ENCODE measurements around the gene ZBTB4. TPM values are rescaled to one million over a fixed set of nuclear protein-coding genes. Genes with fewer than 3 reads are reported as not detected.

ZBTB4 gene
- total RNA-seq, 4 donors from 2014 or later = 15.1 to 27.3 (median 24.5) TPM

DNA sequence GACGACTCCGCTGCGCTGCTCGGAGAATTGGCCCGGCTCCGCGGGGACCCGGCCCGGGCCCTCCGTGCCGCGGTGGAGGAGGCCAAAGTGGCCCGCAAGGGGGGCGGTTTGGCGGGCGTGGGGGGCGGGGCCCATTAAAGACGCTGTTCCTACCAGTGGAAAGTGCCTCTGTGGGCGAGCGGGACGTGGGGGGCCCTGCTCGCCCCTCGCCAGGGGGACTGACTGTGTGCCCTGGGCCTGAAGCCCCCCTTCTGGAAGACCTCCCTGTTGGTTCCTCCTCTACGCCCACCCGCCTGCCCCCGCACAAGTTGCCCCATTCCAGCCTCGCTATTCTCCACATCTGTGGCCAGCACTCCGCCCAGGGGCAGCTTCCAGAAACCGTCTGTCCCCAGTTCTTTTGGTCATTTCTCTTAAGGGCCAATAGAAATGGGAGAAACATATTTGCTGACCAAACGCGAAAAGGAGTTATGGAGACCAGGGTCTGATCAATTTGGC lies 42.0 kb downstream of the ZBTB4 start:
- H3K4me1 ChIP-seq = peaks cover 8 to 48% (median 30%) of the 10 kb centered on the region in 4 donors
- no peaks in the 10 kb centered on the region for H3K36me3 ChIP-seq
- no peaks in the 10 kb centered on the region for H3K9me3 ChIP-seq
- DNase-seq = no peak
- TF ChIP-seq POLR2A (IDR thresholded peaks at IDR 0.05) (no peak), CTCF (IDR thresholded peaks at IDR 0.05) (no peak)
- peak overlapping the region in 3 of 4 donors; percentile 78 to 88 (median 80) for H3K27ac ChIP-seq
- H3K27me3 ChIP-seq = peaks cover 0 to 19% of the 10 kb centered on the region in 2 donors
- H3K4me3 ChIP-seq = peak overlapping the region in 3 of 4 donors; percentile 49 to 76 (median 67)

DNA sequence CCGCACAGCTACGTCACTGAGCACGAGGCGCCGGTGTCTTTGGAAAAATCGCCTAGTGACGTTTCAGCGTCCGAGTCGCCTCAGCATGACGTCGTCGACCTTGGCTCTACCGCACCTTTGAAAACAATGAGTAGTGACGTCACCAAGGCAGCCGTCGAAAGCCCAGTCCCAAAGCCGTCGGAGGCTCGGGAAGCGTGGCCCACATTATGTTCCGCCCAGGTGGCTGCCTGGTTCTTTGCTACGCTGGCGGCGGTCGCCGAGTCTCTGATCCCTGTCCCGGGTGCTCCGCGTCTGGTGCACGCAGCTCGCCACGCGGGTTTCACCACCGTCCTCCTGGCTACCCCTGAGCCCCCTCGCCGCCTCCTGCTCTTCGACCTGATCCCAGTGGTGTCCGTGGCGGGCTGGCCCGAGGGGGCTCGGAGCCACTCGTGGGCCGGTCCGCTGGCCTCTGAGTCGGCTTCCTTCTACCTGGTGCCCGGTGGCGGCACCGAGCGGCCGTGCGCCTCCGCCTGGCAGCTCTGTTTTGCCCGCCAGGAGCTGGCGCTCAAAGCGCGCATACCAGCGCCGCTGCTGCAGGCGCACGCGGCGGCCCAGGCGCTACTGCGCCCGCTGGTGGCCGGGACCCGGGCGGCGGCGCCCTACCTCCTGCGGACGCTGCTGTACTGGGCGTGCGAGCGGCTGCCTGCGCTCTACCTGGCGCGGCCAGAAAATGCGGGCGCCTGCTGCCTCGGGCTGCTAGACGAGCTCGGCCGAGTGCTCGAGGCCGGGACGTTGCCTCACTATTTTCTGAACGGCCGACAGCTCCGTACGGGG lies 42.7 kb downstream of the ZBTB4 start:
- TF ChIP-seq POLR2A (IDR thresholded peaks at IDR 0.05) (peak; percentile 32 to 44), CTCF (IDR thresholded peaks at IDR 0.05) (peak; percentile 57 to 99 (median 88))
- Histone ChIP-seq H3K27me3 (peaks cover 0 to 19% of the 10 kb centered on the region in 2 donors), H3K36me3 (no peaks in the 10 kb centered on the region), H3K4me1 (peaks cover 8 to 48% (median 30%) of the 10 kb centered on the region in 4 donors), H3K27ac (peak overlapping the region; percentile 78 to 88 (median 82)), H3K9me3 (no peaks in the 10 kb centered on the region), H3K4me3 (peak overlapping the region; percentile 49 to 76 (median 58))
- peak; percentile 65 to 90 (median 89) for DNase-seq

DNA sequence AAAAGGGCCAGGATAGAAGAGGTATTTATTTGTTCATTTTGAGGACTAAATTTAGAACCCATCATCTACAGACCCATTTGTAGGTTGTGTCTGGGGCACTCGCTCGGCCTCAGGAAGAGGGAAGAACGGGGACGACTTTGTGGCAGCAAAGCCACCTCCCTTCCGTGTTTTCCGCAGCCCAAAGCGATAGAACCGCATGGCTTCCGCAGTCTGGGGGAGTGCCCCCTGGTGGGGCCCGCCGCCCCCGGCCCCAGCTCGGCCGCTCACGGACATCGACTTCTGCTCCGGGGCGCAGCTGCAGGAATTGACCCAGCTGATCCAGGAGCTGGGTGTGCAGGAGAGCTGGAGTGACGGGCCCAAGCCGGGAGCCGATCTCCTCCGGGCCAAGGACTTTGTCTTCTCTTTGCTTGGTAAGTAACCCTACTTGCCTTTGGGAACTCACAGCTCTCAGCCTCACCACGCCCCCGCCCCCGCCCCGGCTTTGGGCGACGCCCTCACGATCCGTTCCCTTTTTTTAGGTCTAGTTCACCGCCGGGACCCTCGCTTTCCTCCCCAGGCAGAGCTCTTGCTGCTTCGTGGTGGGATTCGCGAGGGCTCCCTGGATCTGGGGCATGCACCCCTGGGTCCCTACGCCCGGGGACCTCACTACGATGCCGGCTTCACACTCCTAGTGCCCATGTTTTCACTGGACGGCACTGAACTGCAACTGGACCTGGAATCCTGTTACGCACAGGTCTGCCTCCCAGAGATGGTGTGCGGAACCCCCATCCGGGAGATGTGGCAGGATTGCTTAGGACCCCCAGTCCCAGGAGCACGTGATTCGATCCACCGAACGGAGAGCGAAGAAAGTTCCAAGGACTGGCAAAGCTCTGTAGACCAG lies 43.5 kb downstream of the ZBTB4 start:
- Histone ChIP-seq H3K27me3 (peaks cover 0 to 19% of the 10 kb centered on the region in 2 donors), H3K36me3 (no peaks in the 10 kb centered on the region)
- TF ChIP-seq POLR2A (IDR thresholded peaks at IDR 0.05) = no peak
- TF ChIP-seq CTCF (IDR thresholded peaks at IDR 0.05) = peak; percentile 9 to 51 (median 25)

DNA sequence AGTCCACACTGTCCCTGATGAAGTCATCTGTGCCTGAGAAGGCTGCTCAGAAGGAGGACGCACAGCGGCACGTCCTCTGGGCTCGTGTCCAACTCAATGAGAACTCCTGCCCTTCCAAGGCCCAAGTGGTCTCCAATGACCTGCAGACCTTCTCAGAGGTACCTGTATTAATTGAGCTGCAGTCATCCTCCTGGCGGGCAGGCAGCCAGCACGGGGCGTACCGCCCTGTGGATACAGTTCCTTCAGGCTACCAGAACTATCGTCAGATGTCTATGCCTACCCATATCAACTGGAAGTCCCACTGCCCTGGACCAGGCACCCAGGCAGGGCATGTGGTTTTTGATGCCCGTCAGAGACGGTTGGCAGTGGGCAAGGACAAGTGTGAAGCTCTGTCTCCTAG lies 47.1 kb downstream of the ZBTB4 start:
- H3K4me1 ChIP-seq = peaks cover under 1 to 17% (median 10%) of the 10 kb centered on the region in 4 donors
- no peak overlapping the region for H3K4me3 ChIP-seq
- no peaks in the 10 kb centered on the region for H3K36me3 ChIP-seq
- H3K27ac ChIP-seq = no peak overlapping the region
- no peak for TF ChIP-seq POLR2A (IDR thresholded peaks at IDR 0.05)
- no peak for TF ChIP-seq CTCF (IDR thresholded peaks at IDR 0.05)
- H3K27me3 ChIP-seq = no peaks in the 10 kb centered on the region
- DNase-seq = no peak
- H3K9me3 ChIP-seq = no peaks in the 10 kb centered on the region

More for the DNA sequence above, 43.5 kb downstream of the ZBTB4 start:
- Histone ChIP-seq H3K4me1 (peaks cover 8 to 47% (median 30%) of the 10 kb centered on the region in 4 donors), H3K27ac (peak overlapping the region; percentile 78 to 88 (median 82)), H3K9me3 (no peaks in the 10 kb centered on the region), H3K4me3 (peak overlapping the region; percentile 49 to 76 (median 58))
- DNase-seq = peak; percentile 60 to 81 (median 77)

GRCh38 chr17:7431231-7431630 lies 48.2 kb downstream of the ZBTB4 start:
- H3K36me3 ChIP-seq = no peaks in the 10 kb centered on the region
- H3K27me3 ChIP-seq = no peaks in the 10 kb centered on the region

More at GRCh38 chr17:7431231-7431630, 48.2 kb downstream of the ZBTB4 start:
- Histone ChIP-seq H3K4me1 (peaks cover 0 to 6% (median 2%) of the 10 kb centered on the region in 4 donors), H3K9me3 (no peaks in the 10 kb centered on the region), H3K4me3 (no peak overlapping the region), H3K27ac (no peak overlapping the region)
- TF ChIP-seq POLR2A (IDR thresholded peaks at IDR 0.05) (no peak), CTCF (IDR thresholded peaks at IDR 0.05) (no peak)
- no peak for DNase-seq
